ENCODE measurements around the gene OR2A2.

GRCh38 chr7:144110272-144110671 is 889 bp downstream of the OR2A2 start:
- no peak for TF ChIP-seq CTCF (IDR thresholded peaks at IDR 0.05; ENCODE audit: low read depth, low read length, poor library complexity, severe bottlenecking)
- TF ChIP-seq EZH2phosphoT487 (IDR thresholded peaks at IDR 0.05; ENCODE audit: borderline replicate concordance, low read length): no peak

Data from DOHH2 (cell line).